GM18526 (cell line): ENCODE measurements around the gene BAIAP2.

Experiments
- POLR2A ChIP-seq: IDR thresholded peaks from 3 replicates; pipeline ENCODE4 v1.6.1; 2011; ENCODE audit not compliant: insufficient read length; ENCODE audit errors: extremely low read depth

Gene BAIAP2

DNA sequence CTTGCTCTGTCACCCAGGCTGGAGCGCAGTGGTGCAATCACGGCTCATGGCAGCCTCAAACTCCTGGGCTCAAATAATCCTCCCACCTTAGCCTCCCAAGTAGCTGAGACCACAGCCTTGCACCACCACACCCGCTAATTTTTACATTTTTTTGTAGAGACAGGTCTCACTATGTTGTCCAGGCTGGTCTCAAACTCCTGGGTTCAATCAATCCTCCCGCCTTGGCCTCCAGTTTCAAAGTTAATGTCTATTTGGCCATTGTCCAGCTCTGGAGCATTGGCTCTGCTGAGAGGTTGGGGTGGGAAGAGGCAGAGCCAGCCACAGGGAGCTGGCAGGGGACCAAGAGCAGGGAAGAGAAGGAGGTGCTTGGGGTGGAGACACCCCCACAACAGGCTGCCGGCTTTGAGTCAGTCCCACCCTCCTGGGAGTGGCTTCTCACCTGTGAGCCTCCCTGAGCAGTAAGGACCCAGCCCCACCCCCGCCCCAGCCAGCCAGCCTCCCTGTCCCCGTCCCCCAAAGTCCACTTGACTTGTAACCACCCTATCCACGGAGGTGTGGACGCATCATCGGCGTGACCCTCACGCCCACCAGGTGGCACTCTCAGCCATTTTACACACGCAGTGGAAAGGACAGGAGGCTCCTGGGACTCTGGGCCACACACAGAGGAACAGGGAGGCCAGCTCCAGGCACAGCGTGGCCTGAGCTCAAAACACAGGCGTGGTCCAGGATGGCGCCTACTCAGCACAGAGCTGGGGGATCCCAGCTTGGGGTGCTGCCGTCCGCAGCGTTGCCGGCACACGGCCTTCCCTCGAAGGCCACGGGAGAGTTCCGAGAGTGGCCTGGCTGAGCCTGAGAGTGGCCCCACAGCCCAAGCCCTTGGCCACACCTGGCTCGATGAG is 107.6 kb downstream of the BAIAP2 start:
- TF ChIP-seq POLR2A: no peak

DNA sequence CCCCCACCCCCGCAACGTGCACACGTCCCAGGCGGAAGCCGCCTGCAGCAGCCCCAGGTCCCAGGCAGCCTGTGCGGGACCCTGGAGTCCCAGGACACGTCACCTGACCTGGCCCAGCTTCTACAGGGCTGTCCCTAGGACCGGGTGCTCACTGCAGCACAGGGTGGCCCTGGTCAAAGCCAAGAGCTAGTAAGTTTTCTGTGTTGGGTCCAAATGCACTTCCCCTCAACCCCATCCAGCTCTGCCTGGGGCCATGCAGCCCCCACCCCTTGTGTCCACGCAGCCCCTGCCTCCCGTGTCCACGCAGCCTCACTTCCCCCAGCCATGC is 108.2 kb downstream of the BAIAP2 start:
- TF ChIP-seq POLR2A: no peak

DNA sequence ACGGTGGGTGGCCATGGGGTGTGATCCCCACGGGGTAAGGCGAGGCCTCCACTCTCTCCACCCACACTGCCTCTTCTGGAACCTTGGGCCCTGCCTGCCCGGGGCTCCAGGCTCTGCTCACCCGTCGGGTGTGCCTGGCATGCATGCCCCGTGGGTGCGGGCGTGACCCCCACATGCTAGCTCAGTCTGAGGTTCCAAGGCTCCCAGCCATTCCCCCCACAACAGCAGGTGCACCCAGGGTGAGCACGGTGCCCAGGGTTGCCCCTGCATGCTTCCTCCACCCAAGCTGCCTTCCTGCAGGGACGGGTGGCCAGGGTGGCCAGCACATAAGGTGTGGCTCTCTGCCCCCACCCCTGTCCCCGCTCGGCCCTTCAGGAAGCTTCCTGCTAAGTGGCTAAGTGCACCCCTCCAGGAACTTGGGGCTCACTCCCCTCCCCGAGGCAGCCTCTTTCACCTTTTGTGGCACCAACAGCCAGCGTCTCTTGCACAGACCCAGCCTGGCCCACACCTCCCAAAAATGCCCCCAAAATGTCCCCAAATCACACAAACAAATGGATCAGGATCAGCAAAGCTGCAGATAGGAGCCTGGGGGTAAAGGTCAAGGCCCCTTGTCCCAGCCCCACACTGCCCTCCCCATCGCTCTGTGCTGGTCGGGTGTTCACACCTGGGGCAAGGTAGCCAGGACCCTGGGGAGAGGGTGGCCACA is 108.9 kb downstream of the BAIAP2 start:
- no peak for TF ChIP-seq POLR2A

DNA sequence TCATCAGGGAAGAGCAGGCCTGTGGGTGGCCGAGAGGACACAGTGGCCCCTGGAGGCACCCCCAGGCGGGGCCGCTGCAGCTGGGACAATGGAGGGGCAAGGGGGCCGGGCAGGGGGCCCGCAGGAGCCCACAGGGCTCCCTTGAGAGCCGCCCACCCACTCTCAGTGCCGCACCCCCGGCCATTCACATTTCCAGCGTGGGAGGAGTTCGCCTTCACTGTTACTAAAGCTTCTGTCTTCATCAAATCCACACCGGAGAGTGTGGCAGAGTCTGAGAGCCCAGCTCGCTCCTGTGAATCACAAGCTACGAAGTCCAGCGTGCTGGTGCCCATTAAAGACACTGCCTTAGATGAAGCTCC is 109.5 kb downstream of the BAIAP2 start:
- no peak for TF ChIP-seq POLR2A

DNA sequence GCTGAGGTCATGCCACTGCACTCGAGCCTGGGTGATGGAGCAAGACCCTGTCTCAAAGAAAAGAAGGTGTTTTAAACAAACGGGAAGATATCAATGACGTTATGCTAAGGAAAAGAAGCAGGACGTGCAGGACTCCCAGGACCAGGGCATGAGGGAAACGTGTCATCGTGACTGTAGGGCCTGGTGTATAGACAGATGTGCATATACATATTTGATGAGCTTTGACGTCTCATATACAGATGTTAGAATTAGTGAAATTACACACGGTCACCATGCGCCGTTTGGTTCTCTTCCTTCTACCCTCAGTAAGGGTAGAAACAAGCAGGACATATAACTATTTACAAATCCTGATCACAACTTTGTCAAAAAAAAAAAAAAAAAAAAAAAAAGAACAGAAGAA is 112.8 kb downstream of the BAIAP2 start:
- no peak for TF ChIP-seq POLR2A

DNA sequence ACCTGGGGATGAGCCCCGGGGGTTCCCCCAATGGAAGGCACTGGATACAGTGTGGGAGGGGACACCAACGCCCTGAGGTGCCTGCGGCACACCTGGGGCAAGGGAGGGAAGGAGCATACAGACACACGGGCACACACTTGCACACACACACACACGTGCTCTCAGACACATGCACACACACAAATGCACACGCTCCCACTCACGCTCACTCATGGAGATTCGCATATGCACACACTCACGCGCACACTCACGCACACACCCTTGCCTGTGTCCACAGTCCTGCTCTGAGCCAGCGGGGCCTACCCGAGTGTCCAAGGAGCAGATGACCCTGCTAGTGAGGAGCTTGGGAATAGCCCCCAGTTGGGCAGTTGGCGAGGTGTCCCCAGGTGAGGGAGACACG is 113.6 kb downstream of the BAIAP2 start:
- TF ChIP-seq POLR2A: no peak

DNA sequence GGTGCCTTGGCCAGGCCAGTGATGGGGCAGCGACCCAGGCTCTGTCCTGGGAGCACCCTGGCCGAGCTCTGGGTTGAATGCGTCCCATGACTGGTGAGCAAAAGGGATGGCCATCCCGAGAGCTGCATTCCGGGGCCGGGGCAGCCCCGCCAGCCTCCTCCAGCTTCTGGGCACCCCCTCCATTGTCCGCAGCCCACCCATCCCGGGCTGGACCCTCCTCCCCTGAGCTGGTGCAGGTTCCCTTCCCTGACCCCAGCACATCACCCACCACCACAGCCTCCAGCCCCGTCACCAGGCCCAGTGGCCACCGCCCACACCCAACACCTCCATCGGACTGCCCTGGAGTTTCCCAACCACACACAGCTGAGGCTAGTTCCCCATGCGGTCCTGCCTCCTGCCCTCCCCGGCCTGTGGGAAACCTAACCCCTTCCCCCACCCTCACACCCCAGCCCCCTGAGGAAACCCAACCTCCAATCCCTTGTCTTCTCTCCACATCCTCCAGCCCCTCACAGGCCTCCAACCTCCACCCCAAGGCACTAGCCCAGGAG is 114.1 kb downstream of the BAIAP2 start:
- no peak for TF ChIP-seq POLR2A

DNA sequence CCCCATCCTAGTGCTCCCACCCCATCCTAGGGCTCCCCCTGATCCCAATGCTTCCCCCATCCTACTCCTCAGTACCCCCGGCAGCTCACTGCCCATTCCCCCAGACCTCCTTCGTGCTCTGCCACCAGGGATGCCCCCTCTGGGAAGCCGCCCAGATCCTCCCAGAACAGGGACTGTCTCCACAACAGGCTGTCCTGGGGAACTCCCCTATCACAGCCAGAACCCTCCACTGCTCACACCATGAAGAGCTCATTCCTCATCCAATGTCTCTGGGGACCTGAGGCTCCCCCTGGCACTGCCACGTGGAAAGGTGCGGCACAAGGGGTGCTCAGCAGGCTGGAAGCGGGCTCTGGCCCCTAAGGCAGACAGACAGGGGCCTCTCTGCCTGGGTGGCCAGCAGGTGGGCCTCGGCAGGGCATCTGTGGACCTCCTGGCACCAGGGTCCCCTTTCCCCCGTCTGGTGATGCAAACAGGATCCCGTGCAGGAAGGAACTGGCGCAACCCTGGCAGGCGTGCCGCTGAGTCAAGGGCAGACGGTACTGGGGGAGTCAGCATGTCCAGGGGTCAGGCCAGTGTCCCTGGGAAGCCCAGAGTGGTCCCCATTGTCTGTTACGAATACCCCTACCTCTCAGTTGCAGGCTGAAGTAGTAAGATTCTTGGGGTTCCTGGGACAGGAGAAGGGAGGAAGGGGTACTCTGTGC is 115.6 kb downstream of the BAIAP2 start:
- no peak for TF ChIP-seq POLR2A

DNA sequence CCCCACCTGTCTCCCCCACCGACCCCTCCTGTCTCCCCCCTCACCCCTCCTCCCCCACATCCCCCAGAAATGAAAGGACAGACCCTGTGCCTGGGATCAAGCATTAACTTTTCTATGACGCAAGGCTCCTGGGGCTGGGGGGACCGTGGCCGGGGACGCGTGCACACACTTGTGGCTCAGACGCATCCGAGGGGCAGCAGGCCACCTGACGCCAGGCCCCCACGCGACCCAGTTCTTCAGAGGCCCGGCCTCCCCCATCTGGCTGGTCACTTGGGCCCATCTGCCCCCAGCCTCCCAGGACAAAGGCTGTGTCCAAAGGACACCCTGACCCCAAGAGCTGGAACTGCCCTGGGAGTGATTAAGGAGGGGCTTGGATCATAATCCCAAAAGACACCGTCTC is 116.3 kb downstream of the BAIAP2 start:
- TF ChIP-seq POLR2A: no peak

DNA sequence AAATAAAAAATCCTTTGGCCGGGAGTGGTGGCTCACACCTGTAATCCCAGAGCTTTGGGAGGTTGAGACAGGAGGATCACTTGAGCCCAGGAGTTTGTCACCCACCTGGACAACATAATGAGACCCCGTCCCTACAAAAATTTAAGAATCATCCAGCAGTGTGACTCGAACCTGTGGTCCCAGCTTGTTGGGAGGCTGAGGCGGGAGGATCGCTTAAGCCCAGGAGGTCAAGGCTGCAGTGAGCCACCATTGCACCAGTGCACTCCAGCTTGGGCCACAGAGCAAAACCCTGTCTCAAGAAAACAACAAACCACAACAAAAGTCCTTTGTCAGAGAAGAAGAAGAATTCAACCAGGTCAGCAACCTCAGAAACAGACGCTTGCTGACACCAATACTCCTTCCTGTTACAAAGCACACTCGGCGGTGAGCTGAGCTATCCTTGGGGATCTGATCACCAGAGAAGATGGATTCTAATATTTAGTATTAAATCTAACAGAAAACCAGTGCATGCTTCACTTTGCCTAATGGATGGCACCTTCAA is 117.4 kb downstream of the BAIAP2 start:
- no peak for TF ChIP-seq POLR2A

DNA sequence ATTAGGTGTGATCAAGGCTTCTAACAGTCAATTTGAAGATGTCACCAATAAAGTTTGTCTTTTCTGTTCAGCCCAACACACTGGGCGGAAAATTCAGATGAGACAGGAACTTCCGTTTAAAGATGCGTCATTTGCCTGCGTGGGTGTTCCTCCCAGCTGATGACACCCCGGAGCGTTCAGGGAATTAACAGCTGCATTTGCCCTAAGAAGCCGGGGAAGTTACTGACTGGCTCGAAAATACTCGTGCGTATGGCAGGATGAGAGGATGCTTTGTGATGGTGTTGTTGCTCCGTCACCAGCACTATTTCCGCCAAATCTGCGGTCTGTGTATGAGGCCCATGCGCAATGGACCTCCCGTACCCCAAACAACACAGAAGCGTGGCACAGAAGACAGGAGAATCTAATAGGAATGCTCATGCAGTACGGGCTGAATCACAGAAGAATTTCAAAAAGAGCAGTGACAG is 118.4 kb downstream of the BAIAP2 start:
- TF ChIP-seq POLR2A: no peak

DNA sequence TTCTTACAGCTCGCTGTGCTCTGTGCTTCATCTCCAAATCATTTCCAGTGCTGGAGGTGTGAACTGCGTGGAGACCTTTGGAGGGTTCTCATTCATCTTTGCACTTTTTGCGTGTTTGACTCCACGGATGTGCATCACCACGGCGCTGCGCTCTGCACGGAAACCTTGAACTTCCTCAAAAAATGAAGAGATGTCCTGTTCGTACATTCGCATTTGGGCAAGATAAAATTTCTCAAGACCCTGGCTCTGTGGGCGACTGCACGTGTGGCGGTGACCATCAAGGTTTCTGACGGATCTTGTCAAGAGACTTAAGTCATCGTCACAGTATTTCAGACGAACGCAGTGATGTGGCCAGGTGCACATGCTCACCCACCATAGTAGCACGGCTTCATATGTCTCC is 120.0 kb downstream of the BAIAP2 start:
- TF ChIP-seq POLR2A: no peak

DNA sequence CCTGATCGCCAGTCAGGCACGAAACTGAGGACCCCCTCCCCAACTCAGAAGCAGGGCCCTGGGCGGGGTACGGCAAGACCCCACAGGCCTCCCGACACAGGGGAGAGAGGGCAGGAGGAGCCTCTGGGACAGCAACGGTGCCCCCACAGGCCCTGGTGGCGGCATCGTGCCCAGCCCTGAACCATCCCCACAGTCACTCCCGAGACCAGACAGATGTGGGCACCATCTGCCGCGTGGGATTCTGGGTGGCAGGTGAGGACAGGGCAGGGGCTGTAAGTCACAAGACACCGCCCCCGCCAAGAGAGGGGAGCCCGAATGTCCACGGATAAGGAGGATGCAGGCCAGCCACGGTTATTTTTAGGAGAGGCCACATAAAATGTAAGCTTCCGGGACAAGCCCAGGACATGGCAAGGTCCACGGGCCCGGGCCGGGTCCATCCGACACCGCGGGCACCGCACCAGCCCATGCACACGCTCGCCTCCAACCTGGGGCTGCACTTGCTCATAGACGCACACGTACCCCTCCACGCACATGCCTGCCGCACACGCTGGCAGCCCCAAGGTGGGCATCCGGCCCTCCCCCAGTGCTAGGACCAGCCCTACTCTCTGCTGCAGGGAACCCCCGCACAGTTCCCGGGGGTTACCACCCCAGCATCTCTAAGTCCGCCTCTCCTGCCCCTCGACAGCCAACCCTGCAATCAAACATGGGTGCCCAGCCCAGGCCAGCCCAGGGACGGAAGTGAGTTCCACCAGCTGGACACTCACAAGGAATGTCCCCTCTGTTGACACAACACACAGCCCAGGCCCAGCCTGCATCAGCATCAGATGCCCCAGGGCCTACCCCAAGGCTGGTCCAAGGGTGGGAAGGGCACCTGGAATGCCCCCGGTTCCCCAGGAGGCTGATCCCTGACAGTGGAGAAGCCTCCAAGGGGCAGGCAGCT is 122.2 kb downstream of the BAIAP2 start:
- TF ChIP-seq POLR2A: no peak

DNA sequence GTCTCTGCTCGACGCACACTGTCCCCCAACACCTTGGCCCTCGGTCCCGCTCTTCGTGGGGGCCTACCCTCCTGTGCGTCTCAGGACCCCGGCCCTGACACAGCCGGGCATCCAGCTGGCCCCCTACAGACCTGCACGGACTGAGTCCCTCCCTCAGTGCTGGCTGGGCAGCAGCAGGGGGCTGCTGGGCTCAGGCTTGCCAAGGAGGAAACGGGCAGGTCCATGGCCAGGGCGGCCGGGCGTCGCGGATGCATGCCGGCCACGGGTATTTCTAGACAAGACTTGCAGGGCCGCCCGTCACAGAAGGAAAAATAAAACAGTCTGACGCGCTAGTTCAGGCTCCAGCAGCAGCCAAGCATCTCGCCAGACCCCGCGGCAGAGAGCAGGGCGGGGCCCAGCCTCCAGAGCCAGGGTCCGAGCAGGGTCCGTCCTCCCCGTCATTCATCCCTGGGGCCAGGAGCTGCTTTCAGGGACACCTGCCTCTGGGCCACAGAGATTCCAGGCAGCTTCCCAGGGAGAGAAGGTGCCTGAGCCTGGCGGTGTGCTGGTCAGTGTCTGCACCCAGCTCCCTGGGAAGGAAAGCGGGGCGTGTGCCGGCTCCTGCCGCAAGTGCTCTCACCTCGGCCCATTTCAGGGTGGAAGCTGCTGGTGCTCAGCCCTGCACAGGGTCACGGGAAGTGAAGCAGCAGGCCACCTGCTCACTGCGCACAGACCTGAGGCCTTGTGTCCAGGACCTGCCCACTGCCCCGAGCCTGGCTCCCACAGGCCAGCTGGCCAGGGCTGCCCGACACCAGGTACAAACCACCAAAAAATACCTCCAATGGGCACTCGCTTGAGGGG is 123.1 kb downstream of the BAIAP2 start:
- no peak for TF ChIP-seq POLR2A
